ENCODE results near the gene CNTNAP5.

CNTNAP5 gene

DNA sequence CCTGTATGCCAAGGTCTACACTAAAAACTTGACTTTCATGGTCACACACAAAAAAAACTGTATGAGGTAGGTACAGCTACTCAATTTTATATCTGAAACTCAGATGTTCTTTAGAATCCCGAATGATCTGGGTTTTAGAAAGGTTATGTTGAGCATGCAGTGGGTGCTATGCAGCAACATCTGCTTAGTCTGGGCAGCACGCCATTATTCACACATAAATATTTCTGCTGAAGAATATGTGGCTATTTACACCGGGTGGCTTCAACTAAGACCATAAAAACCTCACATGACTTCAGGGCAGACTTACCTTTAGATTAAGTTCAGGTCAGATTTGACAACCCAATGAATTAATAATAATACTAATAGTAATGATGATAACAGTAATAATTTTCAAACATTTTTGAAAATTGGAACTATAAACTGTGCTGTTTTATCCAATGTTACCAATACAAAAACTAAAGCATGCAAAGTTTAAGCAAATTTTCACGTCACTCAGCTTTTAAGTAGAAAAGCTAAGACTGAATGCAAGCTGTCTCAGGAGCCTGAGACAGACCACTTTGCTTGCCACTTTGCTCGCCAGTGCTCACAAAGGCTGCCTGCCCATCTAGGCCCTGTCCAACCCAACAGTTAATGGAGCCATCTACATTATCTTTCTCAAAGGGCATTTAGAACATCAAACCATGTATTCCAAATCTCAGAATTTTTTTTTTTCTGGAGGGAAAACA lies 292.0 kb downstream of the CNTNAP5 start:
- H3K27me3 ChIP-seq (ENCODE audit: insufficient read depth, low read length), result no peaks in the 10 kb centered on the region
- H3K4me3 ChIP-seq (ENCODE audit: low read depth, low read length), result no peak overlapping the region
- H3K4me1 ChIP-seq (ENCODE audit: control insufficient read depth, insufficient read depth, low read length, unreplicated experiment), result no peaks in the 10 kb centered on the region
- H3K36me3 ChIP-seq (ENCODE audit: insufficient read depth, low read length), result no peaks in the 10 kb centered on the region
- H3K27ac ChIP-seq (ENCODE audit: low read depth, low read length), result no peak overlapping the region
- H2AFZ ChIP-seq (ENCODE audit: low read length, unreplicated experiment), result no peak overlapping the region
- H3K79me2 ChIP-seq (ENCODE audit: control insufficient read depth, insufficient read depth, low read length, unreplicated experiment), result no peaks in the 10 kb centered on the region

DNA sequence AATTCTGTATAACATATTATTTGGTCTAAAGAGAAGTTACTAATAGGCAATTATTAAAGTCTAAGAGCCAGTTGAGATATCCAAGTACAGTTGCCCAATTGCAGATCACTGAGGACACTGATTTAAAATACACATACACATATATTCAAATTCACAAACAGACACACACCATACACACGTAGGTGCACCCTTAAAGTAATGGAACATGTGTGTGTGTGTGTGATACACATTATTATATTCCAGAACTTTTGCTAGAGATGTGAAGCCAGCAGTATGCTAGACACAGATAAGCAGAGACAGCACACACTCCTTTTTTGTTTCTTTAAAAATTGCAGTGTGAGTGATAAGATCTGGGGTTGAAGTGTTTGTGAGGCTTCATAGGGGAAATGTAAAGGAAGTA lies 292.5 kb downstream of the CNTNAP5 start:
- H2AFZ ChIP-seq (ENCODE audit: low read length, unreplicated experiment), result no peak overlapping the region
- no peaks in the 10 kb centered on the region for H3K79me2 ChIP-seq (ENCODE audit: control insufficient read depth, insufficient read depth, low read length, unreplicated experiment)
- H3K27me3 ChIP-seq (ENCODE audit: insufficient read depth, low read length), result no peaks in the 10 kb centered on the region
- H3K4me3 ChIP-seq (ENCODE audit: low read depth, low read length), result no peak overlapping the region
- no peaks in the 10 kb centered on the region for H3K4me1 ChIP-seq (ENCODE audit: control insufficient read depth, insufficient read depth, low read length, unreplicated experiment)
- H3K27ac ChIP-seq (ENCODE audit: low read depth, low read length), result no peak overlapping the region
- H3K36me3 ChIP-seq (ENCODE audit: insufficient read depth, low read length), result no peaks in the 10 kb centered on the region

DNA sequence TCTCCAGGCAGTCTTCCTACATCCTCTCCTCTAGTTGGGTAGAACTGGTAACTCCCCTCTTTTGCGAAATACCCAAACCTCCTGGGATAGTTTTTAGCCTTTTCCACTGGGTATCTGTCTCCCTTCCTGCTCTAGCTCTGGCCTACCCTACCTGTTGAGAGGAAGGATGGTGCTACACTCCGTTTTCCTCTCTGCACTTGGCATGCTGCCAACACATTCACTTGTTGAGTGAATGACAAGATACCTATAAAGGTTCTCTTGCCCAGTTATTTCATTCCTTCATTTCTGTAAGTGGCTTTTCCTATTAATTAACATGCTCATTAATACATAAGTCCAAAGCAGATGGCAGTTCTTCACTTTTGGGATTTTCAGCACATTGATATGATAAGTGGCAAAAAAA lies 293.8 kb downstream of the CNTNAP5 start:
- Histone ChIP-seq H3K27me3 (ENCODE audit: insufficient read depth, low read length) (no peaks in the 10 kb centered on the region), H3K36me3 (ENCODE audit: insufficient read depth, low read length) (no peaks in the 10 kb centered on the region), H3K4me3 (ENCODE audit: low read depth, low read length) (no peak overlapping the region), H3K79me2 (ENCODE audit: control insufficient read depth, insufficient read depth, low read length, unreplicated experiment) (no peaks in the 10 kb centered on the region), H2AFZ (ENCODE audit: low read length, unreplicated experiment) (no peak overlapping the region), H3K27ac (ENCODE audit: low read depth, low read length) (no peak overlapping the region), H3K4me1 (ENCODE audit: control insufficient read depth, insufficient read depth, low read length, unreplicated experiment) (no peaks in the 10 kb centered on the region)

DNA sequence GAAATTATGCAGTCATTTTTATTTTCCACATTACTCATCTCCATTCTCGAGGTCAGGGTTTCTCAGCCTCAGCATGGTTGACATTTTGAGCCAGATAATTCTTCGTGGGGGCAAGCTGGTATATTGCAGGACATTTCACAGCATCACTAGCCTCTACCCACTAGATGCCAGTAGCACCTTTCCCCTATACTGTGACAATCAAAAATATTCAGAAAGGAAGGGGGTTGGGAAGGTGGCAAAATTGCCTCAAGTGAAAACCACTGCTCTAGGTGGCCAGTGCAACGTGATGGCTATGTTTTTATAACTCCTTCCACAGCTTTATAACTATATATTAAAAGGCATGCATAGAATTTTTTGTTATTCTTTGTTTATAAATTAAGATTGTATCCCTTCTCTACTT lies 294.5 kb downstream of the CNTNAP5 start:
- H3K36me3 ChIP-seq (ENCODE audit: insufficient read depth, low read length), result no peaks in the 10 kb centered on the region
- H3K27me3 ChIP-seq (ENCODE audit: insufficient read depth, low read length), result no peaks in the 10 kb centered on the region
- H3K79me2 ChIP-seq (ENCODE audit: control insufficient read depth, insufficient read depth, low read length, unreplicated experiment), result no peaks in the 10 kb centered on the region
- no peak overlapping the region for H3K27ac ChIP-seq (ENCODE audit: low read depth, low read length)
- H2AFZ ChIP-seq (ENCODE audit: low read length, unreplicated experiment), result no peak overlapping the region
- H3K4me1 ChIP-seq (ENCODE audit: control insufficient read depth, insufficient read depth, low read length, unreplicated experiment), result no peaks in the 10 kb centered on the region
- H3K4me3 ChIP-seq (ENCODE audit: low read depth, low read length), result no peak overlapping the region

DNA sequence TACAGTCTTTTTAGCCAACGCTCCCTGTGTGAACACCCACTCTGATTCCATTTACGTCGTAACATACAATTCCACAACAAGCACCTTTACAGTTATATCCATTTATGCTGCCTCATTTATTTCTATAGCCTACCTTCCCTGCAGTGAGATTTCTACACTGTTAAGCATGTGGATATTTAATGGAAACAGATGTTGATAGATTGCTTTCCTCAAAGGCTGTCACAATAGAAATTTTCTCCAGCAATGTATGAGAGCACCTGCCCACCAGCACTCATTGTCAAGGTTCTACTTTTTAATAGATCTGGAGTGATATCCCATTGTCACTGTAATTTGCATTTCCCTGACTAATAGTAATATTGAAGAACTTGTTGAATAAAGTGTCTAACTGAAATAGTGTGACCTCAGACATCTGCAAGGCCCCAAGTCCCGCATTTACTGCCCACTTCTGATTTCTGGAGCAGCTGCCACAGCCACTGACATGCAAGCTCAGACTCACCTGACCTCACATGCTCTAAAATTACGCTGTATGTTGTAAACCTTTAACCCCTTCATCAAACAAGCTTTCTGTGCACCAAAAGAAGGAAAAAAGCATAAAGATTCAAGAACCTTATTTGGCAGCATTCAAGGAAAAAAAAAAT lies 295.1 kb downstream of the CNTNAP5 start:
- H3K79me2 ChIP-seq (ENCODE audit: control insufficient read depth, insufficient read depth, low read length, unreplicated experiment), result no peaks in the 10 kb centered on the region
- H3K27me3 ChIP-seq (ENCODE audit: insufficient read depth, low read length), result no peaks in the 10 kb centered on the region
- H2AFZ ChIP-seq (ENCODE audit: low read length, unreplicated experiment), result no peak overlapping the region
- no peaks in the 10 kb centered on the region for H3K36me3 ChIP-seq (ENCODE audit: insufficient read depth, low read length)
- H3K4me1 ChIP-seq (ENCODE audit: control insufficient read depth, insufficient read depth, low read length, unreplicated experiment), result no peaks in the 10 kb centered on the region
- H3K4me3 ChIP-seq (ENCODE audit: low read depth, low read length), result no peak overlapping the region
- no peak overlapping the region for H3K27ac ChIP-seq (ENCODE audit: low read depth, low read length)

DNA sequence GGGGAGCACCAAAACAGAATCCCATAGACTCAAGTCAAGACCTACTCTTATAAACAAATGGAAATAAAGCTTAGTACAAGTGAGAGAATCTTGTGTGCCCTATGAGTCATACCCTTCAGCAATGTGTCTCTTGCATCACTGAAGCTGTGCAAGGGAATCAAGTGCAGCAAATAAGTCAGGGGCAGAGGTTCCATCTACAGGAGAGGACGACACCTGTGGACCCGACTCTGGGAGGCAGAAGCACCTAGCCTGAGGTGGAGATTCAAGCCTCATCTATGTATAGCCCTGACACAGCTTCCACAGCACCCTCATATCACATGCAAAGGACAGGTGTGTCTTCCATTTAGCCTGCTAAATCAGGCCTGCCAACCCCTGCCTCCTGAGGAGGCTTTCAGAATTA lies 298.2 kb downstream of the CNTNAP5 start:
- Histone ChIP-seq H3K36me3 (ENCODE audit: insufficient read depth, low read length) (no peaks in the 10 kb centered on the region), H3K4me1 (ENCODE audit: control insufficient read depth, insufficient read depth, low read length, unreplicated experiment) (no peaks in the 10 kb centered on the region), H3K79me2 (ENCODE audit: control insufficient read depth, insufficient read depth, low read length, unreplicated experiment) (no peaks in the 10 kb centered on the region), H3K4me3 (ENCODE audit: low read depth, low read length) (no peak overlapping the region), H3K27ac (ENCODE audit: low read depth, low read length) (no peak overlapping the region), H2AFZ (ENCODE audit: low read length, unreplicated experiment) (no peak overlapping the region), H3K27me3 (ENCODE audit: insufficient read depth, low read length) (no peaks in the 10 kb centered on the region)

DNA sequence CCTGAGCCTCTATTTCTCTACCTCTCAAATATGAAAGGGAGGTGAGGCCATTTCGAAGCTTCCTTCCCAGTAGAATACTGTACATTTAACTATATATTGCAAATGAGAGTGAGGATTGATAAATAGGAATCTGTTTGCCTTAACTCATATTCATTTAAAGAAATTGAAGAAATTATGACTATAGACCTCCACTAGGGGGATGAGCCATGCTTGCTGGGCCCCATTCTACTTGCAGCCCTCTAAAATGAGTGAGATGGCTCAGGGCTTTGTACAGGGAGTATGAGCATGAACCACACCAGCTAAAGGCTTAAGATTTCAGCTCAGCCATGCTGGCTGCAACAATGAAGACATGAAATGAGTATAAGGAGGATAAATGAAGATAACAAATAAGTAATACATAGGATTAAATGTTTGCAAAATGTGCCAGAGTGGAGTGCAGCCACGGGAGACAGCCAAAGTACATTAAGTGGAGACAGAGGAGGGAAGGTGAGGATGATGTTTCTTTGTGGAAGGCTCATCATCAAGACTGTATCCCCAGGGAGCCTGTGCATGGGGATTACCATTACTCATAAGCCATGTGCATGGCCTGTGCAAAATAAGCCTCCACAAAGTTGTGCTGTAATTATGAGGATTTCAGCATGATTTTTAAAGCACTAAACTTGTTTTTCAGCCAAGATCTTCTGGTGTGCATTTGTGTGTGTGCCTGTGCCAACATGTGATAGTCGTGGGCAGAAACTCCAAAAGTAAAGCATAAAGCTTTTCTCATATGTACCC lies 300.8 kb downstream of the CNTNAP5 start:
- Histone ChIP-seq H3K4me1 (ENCODE audit: control insufficient read depth, insufficient read depth, low read length, unreplicated experiment) (no peaks in the 10 kb centered on the region), H3K79me2 (ENCODE audit: control insufficient read depth, insufficient read depth, low read length, unreplicated experiment) (no peaks in the 10 kb centered on the region), H3K27me3 (ENCODE audit: insufficient read depth, low read length) (no peaks in the 10 kb centered on the region), H2AFZ (ENCODE audit: low read length, unreplicated experiment) (no peak overlapping the region), H3K36me3 (ENCODE audit: insufficient read depth, low read length) (no peaks in the 10 kb centered on the region), H3K27ac (ENCODE audit: low read depth, low read length) (no peak overlapping the region), H3K4me3 (ENCODE audit: low read depth, low read length) (no peak overlapping the region)

DNA sequence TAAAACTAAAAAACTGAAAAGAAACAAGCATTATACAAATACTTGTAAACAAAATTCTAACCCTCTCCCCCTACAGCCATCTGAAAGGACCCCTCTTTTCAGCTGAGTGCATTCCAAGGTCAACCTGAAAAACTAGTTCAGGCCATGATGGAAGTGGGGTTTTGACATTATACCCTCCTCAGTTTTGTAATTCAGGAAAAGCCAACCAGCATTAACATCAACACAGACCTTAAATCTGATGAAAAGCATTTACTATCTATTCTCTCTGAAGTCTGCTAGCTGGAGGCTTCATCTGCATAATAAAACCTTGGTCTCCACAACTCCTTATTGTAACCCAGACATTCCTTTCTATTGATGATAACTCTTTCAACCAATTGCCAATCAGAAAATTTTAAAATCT lies 302.2 kb downstream of the CNTNAP5 start:
- Histone ChIP-seq H3K27me3 (ENCODE audit: insufficient read depth, low read length) (no peaks in the 10 kb centered on the region), H2AFZ (ENCODE audit: low read length, unreplicated experiment) (no peak overlapping the region), H3K4me3 (ENCODE audit: low read depth, low read length) (no peak overlapping the region), H3K4me1 (ENCODE audit: control insufficient read depth, insufficient read depth, low read length, unreplicated experiment) (no peaks in the 10 kb centered on the region), H3K36me3 (ENCODE audit: insufficient read depth, low read length) (no peaks in the 10 kb centered on the region), H3K27ac (ENCODE audit: low read depth, low read length) (no peak overlapping the region), H3K79me2 (ENCODE audit: control insufficient read depth, insufficient read depth, low read length, unreplicated experiment) (no peaks in the 10 kb centered on the region)

DNA sequence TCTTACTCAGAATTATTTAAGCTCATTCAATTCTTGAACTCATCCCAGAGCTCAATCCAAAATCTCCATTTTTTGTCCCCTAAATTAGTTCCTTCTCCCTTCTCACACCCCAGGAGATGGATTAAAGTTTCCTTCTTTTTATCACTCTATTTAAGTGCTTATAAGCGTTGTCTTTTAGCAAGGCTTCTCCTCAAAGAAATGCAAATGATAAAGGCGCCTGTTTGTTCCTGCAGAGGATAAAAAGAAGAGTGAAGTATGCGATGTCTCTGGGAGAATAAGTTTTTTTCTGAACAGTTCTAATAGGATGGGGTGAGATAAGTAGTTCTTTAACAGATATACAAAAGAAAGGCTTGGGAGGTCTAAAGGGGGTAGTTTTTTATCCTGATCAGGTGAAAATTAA lies 303.3 kb downstream of the CNTNAP5 start:
- Histone ChIP-seq H3K79me2 (ENCODE audit: control insufficient read depth, insufficient read depth, low read length, unreplicated experiment) (no peaks in the 10 kb centered on the region), H3K27ac (ENCODE audit: low read depth, low read length) (no peak overlapping the region), H2AFZ (ENCODE audit: low read length, unreplicated experiment) (no peak overlapping the region), H3K4me1 (ENCODE audit: control insufficient read depth, insufficient read depth, low read length, unreplicated experiment) (no peaks in the 10 kb centered on the region), H3K4me3 (ENCODE audit: low read depth, low read length) (no peak overlapping the region), H3K36me3 (ENCODE audit: insufficient read depth, low read length) (no peaks in the 10 kb centered on the region), H3K27me3 (ENCODE audit: insufficient read depth, low read length) (no peaks in the 10 kb centered on the region)

DNA sequence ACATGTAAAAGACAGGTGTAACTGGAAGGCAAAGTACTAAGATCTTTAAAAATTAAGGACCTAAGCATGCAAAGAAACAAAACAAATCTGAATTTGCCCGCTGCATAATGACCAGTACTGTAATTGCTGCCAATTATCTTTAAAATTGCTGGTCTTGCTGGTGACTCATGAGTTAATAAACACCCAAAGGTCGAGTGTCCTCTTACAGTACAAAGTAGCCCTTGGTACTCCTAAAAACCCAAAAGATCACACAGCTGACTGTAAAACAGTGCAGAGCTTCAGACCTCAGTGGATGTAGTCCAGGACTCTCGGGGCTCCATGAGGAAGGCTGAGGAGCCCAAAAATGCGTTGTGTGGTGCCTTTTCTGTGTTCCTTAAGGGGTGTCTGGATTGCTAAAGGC lies 308.7 kb downstream of the CNTNAP5 start:
- H2AFZ ChIP-seq (ENCODE audit: low read length, unreplicated experiment), result no peak overlapping the region
- no peak overlapping the region for H3K4me3 ChIP-seq (ENCODE audit: low read depth, low read length)
- H3K36me3 ChIP-seq (ENCODE audit: insufficient read depth, low read length), result no peaks in the 10 kb centered on the region
- H3K27me3 ChIP-seq (ENCODE audit: insufficient read depth, low read length), result no peaks in the 10 kb centered on the region
- H3K4me1 ChIP-seq (ENCODE audit: control insufficient read depth, insufficient read depth, low read length, unreplicated experiment), result no peaks in the 10 kb centered on the region
- no peak overlapping the region for H3K27ac ChIP-seq (ENCODE audit: low read depth, low read length)
- H3K79me2 ChIP-seq (ENCODE audit: control insufficient read depth, insufficient read depth, low read length, unreplicated experiment), result no peaks in the 10 kb centered on the region

DNA sequence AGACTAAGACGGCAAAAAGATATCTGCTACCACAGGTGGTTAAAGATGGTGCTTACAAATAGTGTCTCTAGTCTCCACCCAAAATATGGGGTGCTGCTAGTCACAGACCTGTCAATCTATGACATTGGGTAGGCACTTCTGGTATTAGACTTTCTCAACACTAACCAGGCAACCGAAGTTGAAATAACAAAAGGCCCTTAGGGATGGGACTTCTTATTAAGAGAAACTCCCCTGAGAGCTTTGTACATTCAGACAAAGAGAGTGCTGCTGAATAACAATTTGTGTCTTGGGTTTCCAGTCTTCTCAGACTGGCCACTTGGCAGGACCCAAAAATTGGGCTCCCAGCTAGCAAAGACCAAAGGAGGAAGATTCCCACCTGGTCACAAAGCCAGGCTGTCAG lies 310.0 kb downstream of the CNTNAP5 start:
- no peak overlapping the region for H3K4me3 ChIP-seq (ENCODE audit: low read depth, low read length)
- no peaks in the 10 kb centered on the region for H3K27me3 ChIP-seq (ENCODE audit: insufficient read depth, low read length)
- H3K36me3 ChIP-seq (ENCODE audit: insufficient read depth, low read length), result no peaks in the 10 kb centered on the region
- no peak overlapping the region for H2AFZ ChIP-seq (ENCODE audit: low read length, unreplicated experiment)
- no peak overlapping the region for H3K27ac ChIP-seq (ENCODE audit: low read depth, low read length)
- no peaks in the 10 kb centered on the region for H3K79me2 ChIP-seq (ENCODE audit: control insufficient read depth, insufficient read depth, low read length, unreplicated experiment)
- no peaks in the 10 kb centered on the region for H3K4me1 ChIP-seq (ENCODE audit: control insufficient read depth, insufficient read depth, low read length, unreplicated experiment)
